Measurements from ENCODE around the gene RAB11FIP3. TPM values are rescaled to one million over a fixed set of nuclear protein-coding genes. Genes with fewer than 3 reads are reported as not detected.

The RAB11FIP3 gene
- total and polyA plus RNA-seq, 9 of the 15 experiments (the other 6 are each of a cell fraction or from before 2014, with no cell fraction given) = 0.46 to 13.1 (median 4.3) TPM

DNA sequence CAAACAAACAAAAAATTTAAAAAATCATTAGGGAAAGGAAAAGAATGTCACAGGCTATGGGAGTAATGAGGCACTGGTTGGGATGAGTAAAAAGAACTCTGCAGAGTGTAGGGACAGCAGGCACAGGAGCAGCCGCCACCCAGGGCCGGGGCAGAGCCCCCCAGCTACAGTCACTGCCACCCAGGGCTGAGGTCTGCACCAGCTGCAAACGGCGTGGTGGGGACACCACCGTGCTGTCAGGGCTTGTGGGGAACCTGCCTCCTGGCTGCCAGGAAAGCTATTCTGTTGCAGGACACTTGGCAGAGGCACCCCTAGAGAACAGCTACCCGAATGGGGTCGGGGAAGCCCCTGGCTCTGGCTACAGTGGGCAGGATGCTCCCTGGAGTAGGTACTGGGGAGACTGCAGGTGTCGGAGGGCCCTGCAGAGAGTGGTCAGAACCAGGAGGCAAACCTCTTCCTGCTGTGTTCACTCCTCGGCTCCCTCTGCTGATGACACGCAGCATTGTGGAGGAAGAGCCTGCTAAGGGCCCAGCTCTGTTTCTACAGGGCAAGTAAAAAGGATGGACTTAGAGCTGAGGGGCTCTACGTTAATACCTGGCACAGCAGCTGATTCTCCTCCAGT lies 69.8 kb downstream of the RAB11FIP3 start:
- H3K9me3 ChIP-seq (replicated peaks; ENCODE audit: control insufficient read depth, insufficient read depth, low read depth, low read length) = no peaks in the 10 kb centered on the region
- CTCF ChIA-PET (ENCODE audit: low intra/inter-chr PET ratio) = no interaction called here
- no peaks in the 10 kb centered on the region for H3K79me2 ChIP-seq (ENCODE audit: control insufficient read depth, insufficient read depth, low read length)
- H3K9me1 ChIP-seq (ENCODE audit: control insufficient read depth, insufficient read depth, low read length) = no peaks in the 10 kb centered on the region
- H3K4me3 ChIP-seq = no peak overlapping the region
- in situ Hi-C loops (cut with MboI) (no loop called here), intact Hi-C loops (cut with micrococcal nuclease) (no loop called here)
- no peaks in the 10 kb centered on the region for H3K36me3 ChIP-seq (ENCODE audit: control insufficient read depth, insufficient read depth, low read length)
- WGBS (ENCODE audit: insufficient coverage, low coverage, missing lambda C conversion rate) = 35% methylated on average over 11 of the region's 11 CpGs
- FAIRE-seq = peak; percentile 65
- POLR2A ChIA-PET = interaction anchor here (0.5 to 1.1 kb wide), 6 partner anchors 11 to 130 kb away, joined by 3 to 5 read pairs (median 4); partner anchors contain the start of gene DECR2
- peak overlapping the region in 1 of 2 experiments; percentile 24; a peak in 1 of 4 replicates for H3K9ac ChIP-seq (ENCODE audit: insufficient read depth in 1 of 2, low read depth in 2 of 2, low read length in 2 of 2)
- peak; percentile 89 for ATAC-seq
- no peak overlapping the region for H3K4me2 ChIP-seq (ENCODE audit: insufficient read depth, low read length)
- H3K27me3 ChIP-seq (ENCODE audit: control insufficient read depth in 2 of 2, insufficient read depth in 2 of 2, low read length in 2 of 2) = no peaks in the 10 kb centered on the region
- H3K4me1 ChIP-seq (replicated peaks in 1 of 2; ENCODE audit: control insufficient read depth in 2 of 2, insufficient read depth in 2 of 2, low read length in 2 of 2) = peaks cover 0 to 36% of the 10 kb centered on the region in 2 experiments; a peak in 3 of 5 replicates
- H3K27ac ChIP-seq (ENCODE audit: extremely low read depth, low read depth, low read length) = no peak overlapping the region
- H4K20me1 ChIP-seq (replicated peaks; ENCODE audit: control insufficient read depth, insufficient read depth, low read length) = no peaks in the 10 kb centered on the region
- BruUV-seq (replicated peaks) = no TSS peak
- DNase-seq (ENCODE audit: extremely low read depth in 1 of 4, low spot score in 3 of 4) = peak; percentile 37 to 64 (median 57)
- H2AFZ ChIP-seq (ENCODE audit: low read depth, low read length) = no peak overlapping the region
- no peak for TF ChIP-seq ESRRA (IDR thresholded peaks at IDR 0.05; ENCODE audit: borderline replicate concordance, low read depth)
- TF ChIP-seq SMC3 (conservative IDR thresholded peaks at IDR 0.05; ENCODE audit: insufficient read depth, low read depth, low read length) = peak; percentile 43; the same call in 1 of the 2 replicates
- TF ChIP-seq ARHGAP35 (IDR thresholded peaks at IDR 0.05; ENCODE audit: partially characterized antibody) = no peak
- no peak for TF ChIP-seq TEAD4 (IDR thresholded peaks at IDR 0.05; ENCODE audit: low read length)
- no peak for TF ChIP-seq TEAD4 (CRISPR knock-in tag; IDR thresholded peaks at IDR 0.05; ENCODE audit: borderline replicate concordance)
- TF ChIP-seq RAD21 (CRISPR knock-in tag; conservative IDR thresholded peaks at IDR 0.05 in 1 of 2, IDR thresholded peaks at IDR 0.05 in 1 of 2) = peak in 1 of 2 experiments; percentile 47; a peak in 2 of 4 replicates
- TF ChIP-seq, protein P1, sequence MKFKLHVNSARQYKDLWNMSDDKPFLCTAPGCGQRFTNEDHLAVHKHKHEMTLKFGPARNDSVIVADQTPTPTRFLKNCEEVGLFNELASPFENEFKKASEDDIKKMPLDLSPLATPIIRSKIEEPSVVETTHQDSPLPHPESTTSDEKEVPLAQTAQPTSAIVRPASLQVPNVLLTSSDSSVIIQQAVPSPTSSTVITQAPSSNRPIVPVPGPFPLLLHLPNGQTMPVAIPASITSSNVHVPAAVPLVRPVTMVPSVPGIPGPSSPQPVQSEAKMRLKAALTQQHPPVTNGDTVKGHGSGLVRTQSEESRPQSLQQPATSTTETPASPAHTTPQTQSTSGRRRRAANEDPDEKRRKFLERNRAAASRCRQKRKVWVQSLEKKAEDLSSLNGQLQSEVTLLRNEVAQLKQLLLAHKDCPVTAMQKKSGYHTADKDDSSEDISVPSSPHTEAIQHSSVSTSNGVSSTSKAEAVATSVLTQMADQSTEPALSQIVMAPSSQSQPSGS (CRISPR knock-in tag; IDR thresholded peaks at IDR 0.05) = no peak
- peak; percentile 59 to 65 (median 63) for TF ChIP-seq CTCF (IDR thresholded peaks at IDR 0.05 in 2 of 3, conservative IDR thresholded peaks at IDR 0.05 in 1 of 3; ENCODE audit: insufficient read depth in 2 of 3, low read depth in 1 of 3, low read length in 3 of 3)
- 0 out of 2 replicates have a peak, but pooled peaks have one; percentile 8 for TF ChIP-seq CREM (IDR thresholded peaks at IDR 0.05; ENCODE audit: low read depth)

All from K562 (cell line).